HL-60 (cell line): Measurements from ENCODE around the gene GRIK2.

ENCODE experiments used
- REST ChIP-seq: IDR thresholded peaks from 2 replicates; pipeline ENCODE4 v1.6.1; 2012; ENCODE audit warnings: low read depth; ENCODE audit not compliant: insufficient replicate concordance
- TF ChIP-seq, protein P1 (sequence below): IDR thresholded peaks from one replicate; pipeline ENCODE4 v1.5.1; 2011; ENCODE audit warnings: low read length, control low read depth, inconsistent platforms; ENCODE audit not compliant: insufficient read depth

- no peak for TF ChIP-seq REST
- TF ChIP-seq, protein P1, sequence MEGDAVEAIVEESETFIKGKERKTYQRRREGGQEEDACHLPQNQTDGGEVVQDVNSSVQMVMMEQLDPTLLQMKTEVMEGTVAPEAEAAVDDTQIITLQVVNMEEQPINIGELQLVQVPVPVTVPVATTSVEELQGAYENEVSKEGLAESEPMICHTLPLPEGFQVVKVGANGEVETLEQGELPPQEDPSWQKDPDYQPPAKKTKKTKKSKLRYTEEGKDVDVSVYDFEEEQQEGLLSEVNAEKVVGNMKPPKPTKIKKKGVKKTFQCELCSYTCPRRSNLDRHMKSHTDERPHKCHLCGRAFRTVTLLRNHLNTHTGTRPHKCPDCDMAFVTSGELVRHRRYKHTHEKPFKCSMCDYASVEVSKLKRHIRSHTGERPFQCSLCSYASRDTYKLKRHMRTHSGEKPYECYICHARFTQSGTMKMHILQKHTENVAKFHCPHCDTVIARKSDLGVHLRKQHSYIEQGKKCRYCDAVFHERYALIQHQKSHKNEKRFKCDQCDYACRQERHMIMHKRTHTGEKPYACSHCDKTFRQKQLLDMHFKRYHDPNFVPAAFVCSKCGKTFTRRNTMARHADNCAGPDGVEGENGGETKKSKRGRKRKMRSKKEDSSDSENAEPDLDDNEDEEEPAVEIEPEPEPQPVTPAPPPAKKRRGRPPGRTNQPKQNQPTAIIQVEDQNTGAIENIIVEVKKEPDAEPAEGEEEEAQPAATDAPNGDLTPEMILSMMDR, result no peak
Measured at GRCh38 chr6:101517632-101518031, 124.1 kb downstream of the GRIK2 start.
